Jurkat, Clone E6-1 (cell line): ENCODE results near the gene ATXN7L1.

Experiments
- DNase-seq: peaks from one replicate; pipeline ENCODE4 v3.0.0-alpha.2; 2011; ENCODE audit warnings: low read depth, low spot score
- H3K4me3 ChIP-seq: 2 replicates; pipeline ENCODE4 v1.5.1; 2011; ENCODE audit warnings: mild to moderate bottlenecking, low read length, control low read depth, moderate library complexity

The ATXN7L1 gene

GRCh38 chr7:105835441-105835840 lies 41.0 kb downstream of the ATXN7L1 start:
- H3K4me3 ChIP-seq, result no peak overlapping the region
- DNase-seq, result no peak

GRCh38 chr7:105831824-105832535 lies 44.4 kb downstream of the ATXN7L1 start:
- no peak overlapping the region for H3K4me3 ChIP-seq
- DNase-seq, result no peak

- no peak for DNase-seq
- no peak overlapping the region for H3K4me3 ChIP-seq
Observed at GRCh38 chr7:105831302-105831620, 45.1 kb downstream of the ATXN7L1 start.

GRCh38 chr7:105830405-105831301 lies 45.7 kb downstream of the ATXN7L1 start:
- DNase-seq, result no peak
- H3K4me3 ChIP-seq, result no peak overlapping the region

GRCh38 chr7:105829681-105830322 lies 46.6 kb downstream of the ATXN7L1 start:
- H3K4me3 ChIP-seq, result no peak overlapping the region
- DNase-seq, result no peak

GRCh38 chr7:105828141-105828540 lies 48.3 kb downstream of the ATXN7L1 start:
- no peak for DNase-seq
- no peak overlapping the region for H3K4me3 ChIP-seq

- H3K4me3 ChIP-seq, result no peak overlapping the region
- no peak for DNase-seq
Observed at GRCh38 chr7:105827151-105827875, 49.1 kb downstream of the ATXN7L1 start.

- no peak for DNase-seq
- H3K4me3 ChIP-seq, result no peak overlapping the region
Observed at GRCh38 chr7:105826143-105826542, 50.3 kb downstream of the ATXN7L1 start.

GRCh38 chr7:105825371-105825770 lies 51.0 kb downstream of the ATXN7L1 start:
- H3K4me3 ChIP-seq, result no peak overlapping the region
- no peak for DNase-seq

- DNase-seq, result no peak
- no peak overlapping the region for H3K4me3 ChIP-seq
Observed at GRCh38 chr7:105822806-105823205, 53.6 kb downstream of the ATXN7L1 start.

- DNase-seq, result no peak
- no peak overlapping the region for H3K4me3 ChIP-seq
Observed at GRCh38 chr7:105821527-105821926, 54.9 kb downstream of the ATXN7L1 start.

GRCh38 chr7:105820363-105821066 lies 55.9 kb downstream of the ATXN7L1 start:
- H3K4me3 ChIP-seq, result no peak overlapping the region
- DNase-seq, result peak; percentile 24

GRCh38 chr7:105819559-105819958 lies 56.8 kb downstream of the ATXN7L1 start:
- H3K4me3 ChIP-seq, result no peak overlapping the region
- DNase-seq, result no peak

- peak; percentile 14 for DNase-seq
- no peak overlapping the region for H3K4me3 ChIP-seq
Observed at GRCh38 chr7:105816954-105817615, 59.3 kb downstream of the ATXN7L1 start.

- no peak overlapping the region for H3K4me3 ChIP-seq
- no peak for DNase-seq
Observed at GRCh38 chr7:105816266-105816843, 60.0 kb downstream of the ATXN7L1 start.

- DNase-seq, result no peak
- no peak overlapping the region for H3K4me3 ChIP-seq
Observed at GRCh38 chr7:105815576-105815975, 60.8 kb downstream of the ATXN7L1 start.

- no peak overlapping the region for H3K4me3 ChIP-seq
- no peak for DNase-seq
Observed at GRCh38 chr7:105814481-105814880, 61.9 kb downstream of the ATXN7L1 start.

- no peak overlapping the region for H3K4me3 ChIP-seq
- no peak for DNase-seq
Observed at GRCh38 chr7:105811189-105811847, 65.1 kb downstream of the ATXN7L1 start.
